ENCODE measurements around the gene CACNA1C.

The CACNA1C gene

GRCh38 chr12:2528001-2528400 is 475.2 kb downstream of the CACNA1C start:
- DNase-seq (ENCODE audit: low read depth): no peak

- DNase-seq (ENCODE audit: low read depth): no peak
Measured at GRCh38 chr12:2529807-2530206, 477.0 kb downstream of the CACNA1C start.

GRCh38 chr12:2531371-2531770 is 478.6 kb downstream of the CACNA1C start:
- DNase-seq (ENCODE audit: low read depth): no peak

- DNase-seq (ENCODE audit: low read depth): no peak
Measured at GRCh38 chr12:2533036-2533435, 480.2 kb downstream of the CACNA1C start.

- peak; percentile 8 for DNase-seq (ENCODE audit: low read depth)
Measured at GRCh38 chr12:2535583-2536204, 482.9 kb downstream of the CACNA1C start.

GRCh38 chr12:2536724-2537123 is 483.9 kb downstream of the CACNA1C start:
- no peak for DNase-seq (ENCODE audit: low read depth)

GRCh38 chr12:2537868-2538541 is 485.2 kb downstream of the CACNA1C start:
- no peak for DNase-seq (ENCODE audit: low read depth)

- no peak for DNase-seq (ENCODE audit: low read depth)
Measured at GRCh38 chr12:2539938-2540337, 487.2 kb downstream of the CACNA1C start.

- no peak for DNase-seq (ENCODE audit: low read depth)
Measured at GRCh38 chr12:2540535-2540941, 487.8 kb downstream of the CACNA1C start.

GRCh38 chr12:2541631-2542204 is 488.9 kb downstream of the CACNA1C start:
- no peak for DNase-seq (ENCODE audit: low read depth)

GRCh38 chr12:2543801-2544200 is 491.0 kb downstream of the CACNA1C start:
- DNase-seq (ENCODE audit: low read depth): no peak

- no peak for DNase-seq (ENCODE audit: low read depth)
Measured at GRCh38 chr12:2544230-2544629, 491.4 kb downstream of the CACNA1C start.

GRCh38 chr12:2547273-2548044 is 494.7 kb downstream of the CACNA1C start:
- no peak for DNase-seq (ENCODE audit: low read depth)

- no peak for DNase-seq (ENCODE audit: low read depth)
Measured at GRCh38 chr12:2548081-2548480, 495.3 kb downstream of the CACNA1C start.

GRCh38 chr12:2550561-2551411 is 498.0 kb downstream of the CACNA1C start:
- DNase-seq (ENCODE audit: low read depth): no peak

GRCh38 chr12:2551412-2551900 is 498.7 kb downstream of the CACNA1C start:
- no peak for DNase-seq (ENCODE audit: low read depth)

GRCh38 chr12:2552000-2552756 is 499.4 kb downstream of the CACNA1C start:
- no peak for DNase-seq (ENCODE audit: low read depth)

- no peak for DNase-seq (ENCODE audit: low read depth)
Measured at GRCh38 chr12:2553388-2554126, 500.8 kb downstream of the CACNA1C start.

- DNase-seq (ENCODE audit: low read depth): no peak
Measured at GRCh38 chr12:2555487-2556082, 502.8 kb downstream of the CACNA1C start.

GRCh38 chr12:2557597-2557996 is 504.8 kb downstream of the CACNA1C start:
- no peak for DNase-seq (ENCODE audit: low read depth)
